ENCODE results near the gene CCND3. TPM values are rescaled to one million over a fixed set of nuclear protein-coding genes. Genes with fewer than 3 reads are reported as not detected.

Gene CCND3
- total and polyA plus RNA-seq, 2 of the 13 experiments (the other 11 are each of a cell fraction or from before 2014, with no cell fraction given) = 4.3 to 7.2 TPM

GRCh38 chr6:41941280-41942066 is at the start of gene CCND3 (continued):
- TF ChIP-seq TFDP2 (CRISPR knock-in tag; IDR thresholded peaks at IDR 0.05) (no peak; the same call in 1 of the 2 replicates), SYNCRIP (IDR thresholded peaks at IDR 0.05; ENCODE audit: insufficient read depth, low read depth, low read length) (no peak), EZH2 (conservative IDR thresholded peaks at IDR 0.05; ENCODE audit: low read depth, low read length) (no peak), ZNF451 (CRISPR knock-in tag; IDR thresholded peaks at IDR 0.05) (no peak), FUBP1 (CRISPR knock-in tag; IDR thresholded peaks at IDR 0.05; ENCODE audit: borderline replicate concordance) (no peak), ZNF33A (CRISPR knock-in tag; IDR thresholded peaks at IDR 0.05; ENCODE audit: borderline replicate concordance) (no peak), SRSF1 (optimal IDR thresholded peaks at IDR 0.05; ENCODE audit: low read depth, low read length) (no peak), STAT5B (CRISPR knock-in tag; IDR thresholded peaks at IDR 0.05) (no peak), KAT7 (CRISPR knock-in tag; IDR thresholded peaks at IDR 0.05; ENCODE audit: borderline replicate concordance) (peak; percentile 25; the same call in 1 of the 2 replicates), ZBTB43 (CRISPR knock-in tag; conservative IDR thresholded peaks at IDR 0.05) (peak; percentile 39; the same call in 1 of the 2 replicates), ZNF274 (CRISPR knock-in tag; IDR thresholded peaks at IDR 0.05) (no peak), MED8 (CRISPR knock-in tag; IDR thresholded peaks at IDR 0.05; ENCODE audit: insufficient replicate concordance) (no peak), ZNF235 (CRISPR knock-in tag; IDR thresholded peaks at IDR 0.05; ENCODE audit: borderline replicate concordance) (no peak), ZNF776 (CRISPR knock-in tag; IDR thresholded peaks at IDR 0.05) (no peak), IRF1 (CRISPR knock-in tag; IDR thresholded peaks at IDR 0.05; ENCODE audit: low read depth) (no peak), ZBTB3 (CRISPR knock-in tag; IDR thresholded peaks at IDR 0.05; ENCODE audit: borderline replicate concordance, low read depth) (no peak), KDM1A (CRISPR knock-in tag; IDR thresholded peaks at IDR 0.05) (0 out of 2 replicates have a peak, but pooled peaks have one; percentile 5), ZNF496 (CRISPR knock-in tag; IDR thresholded peaks at IDR 0.05; ENCODE audit: insufficient replicate concordance) (no peak), HNRNPUL1 (IDR thresholded peaks at IDR 0.05; ENCODE audit: low read depth, low read length) (no peak), GPN1 (CRISPR knock-in tag; IDR thresholded peaks at IDR 0.05; ENCODE audit: borderline replicate concordance) (no peak), NR2F2 (IDR thresholded peaks at IDR 0.05; ENCODE audit: borderline replicate concordance, low read depth) (no peak), FIP1L1 (IDR thresholded peaks at IDR 0.05; ENCODE audit: borderline replicate concordance, insufficient read depth, low read depth, low read length) (no peak), ZNF260 (CRISPR knock-in tag; IDR thresholded peaks at IDR 0.05; ENCODE audit: borderline replicate concordance, low read depth) (no peak), ZNF850 (CRISPR knock-in tag; conservative IDR thresholded peaks at IDR 0.05) (no peak), ZNF510 (CRISPR knock-in tag; IDR thresholded peaks at IDR 0.05; ENCODE audit: low read depth) (peak; percentile 33; the same call in 1 of the 2 replicates)
